Chondrocyte (in vitro differentiated cells): Measurements from ENCODE around the gene ETV1. TPM values are rescaled to one million over a fixed set of nuclear protein-coding genes. Genes with fewer than 3 reads are reported as not detected.

Source experiments
- DNase-seq: peaks from one replicate; pipeline ENCODE4 v3.0.0; 2021; ENCODE audit warnings: mixed read lengths, low spot score
- H3K27ac Mint-ChIP-seq: one replicate; pipeline ENCODE4 v1.8.0; 2021; ENCODE audit warnings: mild to moderate bottlenecking, moderate library complexity, mixed read lengths; ENCODE audit not compliant: unreplicated experiment
- H3K27me3 Mint-ChIP-seq: 2 replicates; pipeline ENCODE4 v1.8.0; 2021; ENCODE audit warnings: low read depth, mixed read lengths
- H3K36me3 Mint-ChIP-seq: 2 replicates; pipeline ENCODE4 v1.8.0; 2021; ENCODE audit warnings: low read depth, mixed read lengths
- H3K4me1 Mint-ChIP-seq: 2 replicates; pipeline ENCODE4 v1.8.0; 2021; ENCODE audit warnings: low read depth, mild to moderate bottlenecking, mixed read lengths
- H3K4me3 Mint-ChIP-seq: one replicate; pipeline ENCODE4 v1.8.0; 2021; ENCODE audit warnings: mild to moderate bottlenecking, moderate library complexity, mixed read lengths; ENCODE audit not compliant: unreplicated experiment
- H3K9me3 Mint-ChIP-seq: 2 replicates; pipeline ENCODE4 v1.8.0; 2021; ENCODE audit warnings: low read depth, mixed read lengths
- total RNA-seq: library from RNA; stranded (reverse); gene quantifications from 3 replicates; pipeline ENCODE4 v1.2.1, GENCODE V29; 2021
- TF ChIP-seq, protein P1 (sequence below): fragments of 200-600 bp; sonication (generic); IDR thresholded peaks from 2 replicates; pipeline ENCODE4 v1.5.0; 2021; ENCODE audit warnings: antibody characterized with exemption, mild to moderate bottlenecking, moderate library complexity

The ETV1 gene
- total RNA-seq, 1 donor from 2014 or later, result 2.7 TPM

- DNase-seq, result no peak
- Mint-ChIP-seq H3K27ac (no peak overlapping the region), H3K9me3 (no peaks in the 10 kb centered on the region), H3K4me1 (no peaks in the 10 kb centered on the region), H3K36me3 (no peaks in the 10 kb centered on the region), H3K4me3 (no peak overlapping the region), H3K27me3 (no peaks in the 10 kb centered on the region)
- TF ChIP-seq, protein P1, sequence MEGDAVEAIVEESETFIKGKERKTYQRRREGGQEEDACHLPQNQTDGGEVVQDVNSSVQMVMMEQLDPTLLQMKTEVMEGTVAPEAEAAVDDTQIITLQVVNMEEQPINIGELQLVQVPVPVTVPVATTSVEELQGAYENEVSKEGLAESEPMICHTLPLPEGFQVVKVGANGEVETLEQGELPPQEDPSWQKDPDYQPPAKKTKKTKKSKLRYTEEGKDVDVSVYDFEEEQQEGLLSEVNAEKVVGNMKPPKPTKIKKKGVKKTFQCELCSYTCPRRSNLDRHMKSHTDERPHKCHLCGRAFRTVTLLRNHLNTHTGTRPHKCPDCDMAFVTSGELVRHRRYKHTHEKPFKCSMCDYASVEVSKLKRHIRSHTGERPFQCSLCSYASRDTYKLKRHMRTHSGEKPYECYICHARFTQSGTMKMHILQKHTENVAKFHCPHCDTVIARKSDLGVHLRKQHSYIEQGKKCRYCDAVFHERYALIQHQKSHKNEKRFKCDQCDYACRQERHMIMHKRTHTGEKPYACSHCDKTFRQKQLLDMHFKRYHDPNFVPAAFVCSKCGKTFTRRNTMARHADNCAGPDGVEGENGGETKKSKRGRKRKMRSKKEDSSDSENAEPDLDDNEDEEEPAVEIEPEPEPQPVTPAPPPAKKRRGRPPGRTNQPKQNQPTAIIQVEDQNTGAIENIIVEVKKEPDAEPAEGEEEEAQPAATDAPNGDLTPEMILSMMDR, result no peak
Measured at GRCh38 chr7:13987395-13987794, 2.1 kb downstream of the ETV1 start.

DNA sequence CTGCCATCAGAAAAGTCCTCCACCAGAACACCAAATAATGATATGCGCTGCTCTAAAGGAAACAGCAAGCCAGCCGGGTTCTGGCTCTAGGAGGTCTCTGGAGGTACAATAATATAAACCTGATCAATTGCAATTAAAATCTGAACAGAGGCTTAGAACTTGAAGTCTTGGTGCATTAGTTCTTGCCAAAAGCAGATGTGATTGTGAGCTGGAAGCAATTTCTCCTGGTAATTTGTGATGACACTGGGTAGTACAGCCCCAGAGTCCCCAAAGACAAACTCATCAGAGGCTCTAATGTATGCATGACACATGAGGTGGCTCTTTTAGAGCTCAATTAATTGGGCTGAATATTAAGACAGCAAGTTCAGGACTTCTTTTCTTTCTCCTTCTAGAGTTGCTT lies 3.3 kb downstream of the ETV1 start:
- Mint-ChIP-seq H3K4me1 (peaks cover 3% of the 10 kb centered on the region), H3K36me3 (no peaks in the 10 kb centered on the region), H3K9me3 (no peaks in the 10 kb centered on the region), H3K4me3 (no peak overlapping the region), H3K27me3 (no peaks in the 10 kb centered on the region), H3K27ac (no peak overlapping the region)
- TF ChIP-seq, protein P1, result no peak
- DNase-seq, result no peak

DNA sequence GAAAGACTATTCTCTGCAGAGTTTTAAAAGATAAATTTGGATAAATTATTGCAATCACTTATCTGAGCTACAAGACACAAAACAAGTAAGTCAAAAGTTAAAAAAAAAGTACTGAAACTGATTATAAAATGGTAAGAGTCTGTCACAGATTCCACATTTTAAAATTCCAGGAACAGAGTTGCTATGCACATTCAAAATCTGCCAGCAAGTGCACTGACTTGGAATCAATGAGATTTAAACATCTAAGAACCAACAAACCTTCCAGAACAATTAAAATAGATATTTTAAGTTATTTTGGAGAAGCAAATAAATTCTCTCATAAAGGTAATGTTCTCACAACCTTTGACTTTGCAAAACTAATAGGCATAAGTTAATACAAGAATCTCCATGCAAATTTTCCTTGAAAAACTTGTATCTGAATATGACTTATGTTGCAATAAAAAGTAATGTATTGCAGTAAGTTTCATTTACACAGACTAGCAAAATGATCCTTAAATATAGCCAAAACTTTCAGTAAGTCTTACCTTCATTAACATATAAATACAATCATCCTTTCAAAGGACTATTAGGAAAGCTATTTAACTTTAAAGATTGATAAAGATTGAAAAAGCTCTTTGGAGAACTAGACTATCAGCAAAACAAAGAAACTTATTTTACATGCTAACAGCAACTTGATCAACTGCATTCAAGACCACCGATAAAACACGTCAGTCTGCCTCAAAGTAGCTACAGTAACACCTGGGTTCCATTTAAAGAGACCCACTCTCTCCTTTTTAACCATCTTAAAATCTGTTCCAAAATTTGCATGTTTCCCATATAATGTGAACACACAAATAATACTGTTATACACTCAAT lies 4.4 kb downstream of the ETV1 start:
- no peaks in the 10 kb centered on the region for H3K36me3 Mint-ChIP-seq
- H3K4me3 Mint-ChIP-seq, result no peak overlapping the region
- TF ChIP-seq, protein P1, result no peak
- H3K27me3 Mint-ChIP-seq, result no peaks in the 10 kb centered on the region
- no peaks in the 10 kb centered on the region for H3K9me3 Mint-ChIP-seq
- peaks cover 14% of the 10 kb centered on the region for H3K4me1 Mint-ChIP-seq
- no peak overlapping the region for H3K27ac Mint-ChIP-seq
- DNase-seq, result no peak

DNA sequence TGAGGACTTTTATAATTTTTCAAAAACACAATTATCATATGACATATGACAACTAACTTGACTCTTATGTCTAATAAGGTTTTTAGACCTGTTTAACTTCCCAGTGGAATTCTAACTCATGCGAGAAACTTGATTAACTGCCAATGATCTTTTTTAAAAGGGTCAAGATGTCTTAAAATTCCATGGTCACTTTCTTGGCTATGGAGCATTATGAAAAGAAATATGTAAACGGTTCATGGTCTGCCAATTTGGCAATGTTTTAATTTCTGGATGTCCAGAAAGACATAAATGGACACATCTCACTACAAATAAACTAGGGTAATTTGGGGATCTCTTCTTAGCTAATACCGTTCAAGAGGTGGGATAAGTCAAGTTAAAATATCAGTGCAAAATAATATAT lies 5.4 kb downstream of the ETV1 start:
- DNase-seq, result no peak
- peaks cover 24% of the 10 kb centered on the region for H3K4me1 Mint-ChIP-seq
- H3K4me3 Mint-ChIP-seq, result no peak overlapping the region
- H3K27me3 Mint-ChIP-seq, result no peaks in the 10 kb centered on the region
- no peaks in the 10 kb centered on the region for H3K9me3 Mint-ChIP-seq
- TF ChIP-seq, protein P1, result no peak
- H3K36me3 Mint-ChIP-seq, result no peaks in the 10 kb centered on the region
- no peak overlapping the region for H3K27ac Mint-ChIP-seq

DNA sequence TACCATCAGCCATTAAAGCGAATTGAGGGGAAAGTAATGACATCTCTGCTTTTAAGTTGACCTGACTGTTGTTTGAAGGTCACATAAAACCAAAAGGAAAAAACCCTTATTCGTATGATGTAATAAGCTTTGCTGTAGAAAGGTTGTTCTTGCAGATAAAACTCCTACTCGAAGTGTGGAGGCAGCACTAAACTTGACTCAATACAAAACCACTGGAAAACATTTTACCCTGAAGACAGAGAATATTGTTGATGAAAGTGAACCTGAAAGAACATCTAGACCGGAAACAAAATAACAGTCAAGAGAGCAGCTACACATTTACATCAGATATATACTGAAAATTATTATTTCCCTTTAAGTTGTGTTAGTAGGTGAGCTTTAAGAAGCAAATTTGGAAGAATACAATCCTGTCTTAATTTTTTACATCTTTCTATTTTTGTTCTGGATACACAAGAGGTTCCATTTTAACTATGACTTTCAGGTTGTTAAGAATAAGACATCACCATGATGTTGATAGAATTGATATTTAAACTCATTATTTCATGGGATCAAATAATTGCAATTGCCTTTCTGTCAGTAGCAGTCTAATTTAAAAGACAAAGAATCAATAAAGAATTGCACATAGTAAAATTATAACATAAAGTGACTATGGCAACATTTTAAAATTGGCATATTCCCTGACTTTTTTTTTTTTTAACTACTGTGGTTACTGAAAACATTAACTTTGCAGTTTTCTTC lies 6.4 kb downstream of the ETV1 start:
- TF ChIP-seq, protein P1, result no peak
- Mint-ChIP-seq H3K4me3 (no peak overlapping the region), H3K4me1 (peaks cover 25% of the 10 kb centered on the region), H3K27ac (no peak overlapping the region), H3K9me3 (no peaks in the 10 kb centered on the region), H3K36me3 (no peaks in the 10 kb centered on the region), H3K27me3 (no peaks in the 10 kb centered on the region)
- no peak for DNase-seq
